BE2C (cell line): ENCODE data around the gene RAB40B.

Source experiments
- DNase-seq: peaks from one replicate; pipeline ENCODE4 v3.0.0-alpha.2; 2020
- H3K27me3 ChIP-seq: fragments of 250-450 bp; sonication (Bioruptor Pico); 2 replicates; pipeline ENCODE4 v1.5.1; 2020; ENCODE audit warnings: mild to moderate bottlenecking
- H3K36me3 ChIP-seq: fragments of 250-450 bp; sonication (Bioruptor Pico); 2 replicates; pipeline ENCODE4 v1.5.1; 2020; ENCODE audit warnings: mild to moderate bottlenecking
- H3K4me1 ChIP-seq: fragments of 250-450 bp; sonication (Bioruptor Pico); 2 replicates; pipeline ENCODE4 v1.5.1; 2020
- H3K4me3 ChIP-seq: 2 replicates; pipeline ENCODE4 v1.5.1; 2011; ENCODE audit warnings: low read depth, low read length
- H3K9me3 ChIP-seq: fragments of 250-450 bp; sonication (Bioruptor Pico); 2 replicates; pipeline ENCODE4 v1.5.1; 2020
- CTCF ChIP-seq: IDR thresholded peaks from 2 replicates; pipeline ENCODE4 v1.5.1; 2012; ENCODE audit warnings: mild to moderate bottlenecking, low read depth, low read length

RAB40B gene

DNA sequence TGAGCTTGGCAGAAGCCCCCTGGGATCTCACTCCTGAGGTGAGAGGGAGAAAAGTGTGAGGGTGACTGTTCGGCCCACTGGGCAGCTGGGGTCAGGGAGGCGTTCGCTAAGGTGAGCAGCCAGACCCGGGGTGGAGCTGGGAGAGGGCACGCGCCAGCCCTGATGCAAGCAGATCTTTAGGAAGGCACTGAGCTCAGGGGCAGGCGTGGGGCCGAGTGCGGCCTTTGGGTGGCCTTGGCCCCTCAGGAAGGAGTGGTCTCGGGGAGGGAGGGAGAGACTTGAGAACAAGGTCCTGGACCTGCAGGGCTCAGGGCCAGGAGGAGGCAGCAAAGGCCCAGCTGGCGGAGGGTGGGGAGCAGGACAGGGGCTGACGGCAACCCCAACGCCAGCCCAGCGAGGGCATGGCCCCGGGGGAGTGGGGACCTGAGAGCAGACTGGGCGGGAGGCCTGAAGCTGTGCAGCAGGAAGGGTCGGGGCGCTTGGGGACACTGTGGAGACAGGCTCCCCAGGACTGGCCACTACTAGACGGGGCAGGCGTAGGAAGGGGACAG is 35.7 kb downstream of the RAB40B start:
- no peaks in the 10 kb centered on the region for H3K9me3 ChIP-seq
- H3K36me3 ChIP-seq: no peaks in the 10 kb centered on the region; the same call in 1 of the 2 replicates
- no peaks in the 10 kb centered on the region for H3K27me3 ChIP-seq
- TF ChIP-seq CTCF: no peak
- DNase-seq: no peak
- peaks cover 5% of the 10 kb centered on the region for H3K4me1 ChIP-seq
- H3K4me3 ChIP-seq: no peak overlapping the region

DNA sequence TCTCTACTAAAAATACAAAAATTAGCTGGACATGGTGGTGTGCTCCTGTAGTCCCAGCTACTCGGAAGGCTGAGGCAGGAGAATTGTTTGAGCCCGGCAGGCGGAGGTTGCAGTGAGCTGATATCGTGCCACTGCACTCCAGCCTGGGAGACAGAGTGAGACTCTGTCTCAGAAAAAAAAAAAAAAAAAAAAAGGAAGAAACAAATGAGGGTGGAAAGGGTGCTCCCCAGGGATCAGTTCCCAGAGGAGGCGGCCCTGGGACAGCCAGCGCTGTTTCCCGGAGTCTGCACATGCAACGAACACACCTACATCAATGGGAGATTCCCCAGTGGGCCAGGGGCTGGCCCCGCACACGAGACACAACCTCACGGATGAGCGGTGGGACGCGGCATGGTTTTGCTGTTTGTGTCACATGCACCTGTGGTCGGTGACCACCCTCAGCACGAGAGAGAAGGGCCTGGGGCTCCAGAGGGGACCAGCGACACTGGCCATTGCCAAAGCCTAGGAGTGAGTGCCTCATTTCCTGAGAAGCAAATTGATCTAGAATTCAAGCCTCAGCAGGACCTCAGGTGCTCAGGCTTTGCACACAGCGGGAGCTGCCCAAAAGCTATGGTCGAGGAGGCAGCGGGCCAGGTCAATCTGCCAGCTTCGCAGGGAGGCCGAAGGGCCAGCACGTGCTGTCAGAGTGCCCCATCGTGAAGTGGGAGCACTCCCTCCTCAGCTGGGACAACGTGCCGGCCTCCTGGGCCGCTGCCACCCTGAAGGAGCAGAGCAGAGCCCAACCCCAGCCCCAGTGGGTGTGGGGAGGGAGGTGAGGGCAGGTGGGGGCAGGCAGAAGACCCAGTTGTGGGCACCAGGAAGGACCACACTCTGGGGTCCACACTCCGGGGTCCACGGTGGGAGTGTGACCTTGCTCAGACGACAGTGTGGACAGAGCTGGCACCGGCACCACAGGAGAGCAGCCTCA is 36.5 kb downstream of the RAB40B start:
- no peaks in the 10 kb centered on the region for H3K9me3 ChIP-seq
- DNase-seq: no peak
- no peak for TF ChIP-seq CTCF
- peaks cover 5% of the 10 kb centered on the region for H3K4me1 ChIP-seq
- H3K36me3 ChIP-seq: no peaks in the 10 kb centered on the region; the same call in 1 of the 2 replicates
- H3K27me3 ChIP-seq: no peaks in the 10 kb centered on the region
- no peak overlapping the region for H3K4me3 ChIP-seq

GRCh38 chr17:82659886-82660285 is 38.6 kb downstream of the RAB40B start:
- H3K36me3 ChIP-seq: no peaks in the 10 kb centered on the region; the same call in 1 of the 2 replicates
- TF ChIP-seq CTCF: no peak
- H3K4me1 ChIP-seq: peaks cover 5% of the 10 kb centered on the region
- H3K4me3 ChIP-seq: no peak overlapping the region
- H3K9me3 ChIP-seq: no peaks in the 10 kb centered on the region
- no peaks in the 10 kb centered on the region for H3K27me3 ChIP-seq
- no peak for DNase-seq

DNA sequence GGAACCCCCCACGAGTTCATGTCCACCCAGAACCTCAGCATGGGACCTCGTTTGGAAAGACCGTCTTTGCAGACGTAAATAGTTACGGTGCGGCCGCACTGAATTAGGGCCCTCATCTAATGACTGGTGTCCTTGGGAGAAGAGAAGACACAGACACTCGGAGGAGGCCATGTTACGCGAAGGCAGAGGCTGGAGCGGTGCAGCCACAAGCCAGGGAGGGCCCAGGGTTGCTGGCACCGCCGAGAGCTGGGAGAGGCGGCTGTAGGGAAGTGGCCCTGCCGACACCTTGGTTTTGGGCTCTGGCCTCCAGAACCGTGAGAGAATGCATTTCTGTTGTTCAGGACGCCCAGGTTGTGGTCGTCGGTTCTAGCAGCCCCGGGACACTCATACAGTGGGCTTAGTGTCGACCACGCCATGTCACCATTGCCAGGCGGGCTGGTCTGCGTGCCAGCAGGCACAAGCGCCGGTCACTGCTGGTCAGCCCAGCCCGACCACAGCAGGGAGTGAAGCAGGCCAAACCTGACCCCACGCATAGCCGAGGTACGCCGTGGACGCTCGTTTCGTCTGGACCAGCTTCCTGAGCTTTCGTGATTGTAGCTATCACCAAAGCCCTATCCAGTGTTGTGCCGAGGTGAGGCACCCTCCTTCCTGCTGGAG is 39.6 kb downstream of the RAB40B start:
- no peak for TF ChIP-seq CTCF
- Histone ChIP-seq H3K36me3 (no peaks in the 10 kb centered on the region; the same call in 1 of the 2 replicates), H3K27me3 (no peaks in the 10 kb centered on the region), H3K4me1 (no peaks in the 10 kb centered on the region), H3K9me3 (no peaks in the 10 kb centered on the region), H3K4me3 (no peak overlapping the region)
- DNase-seq: no peak

- no peak for DNase-seq
- Histone ChIP-seq H3K36me3 (no peaks in the 10 kb centered on the region; the same call in 1 of the 2 replicates), H3K27me3 (no peaks in the 10 kb centered on the region), H3K9me3 (no peaks in the 10 kb centered on the region), H3K4me3 (no peak overlapping the region), H3K4me1 (no peaks in the 10 kb centered on the region)
- TF ChIP-seq CTCF: no peak
Observed at GRCh38 chr17:82658331-82658730, 40.2 kb downstream of the RAB40B start.
